ENCODE measurements around the gene GPC5.
"Not testable (repeated sequence)": the region's sequence is repeated elsewhere in the genome, so short reads cannot be mapped to it uniquely, and the experiment has no call there.

Gene GPC5

DNA sequence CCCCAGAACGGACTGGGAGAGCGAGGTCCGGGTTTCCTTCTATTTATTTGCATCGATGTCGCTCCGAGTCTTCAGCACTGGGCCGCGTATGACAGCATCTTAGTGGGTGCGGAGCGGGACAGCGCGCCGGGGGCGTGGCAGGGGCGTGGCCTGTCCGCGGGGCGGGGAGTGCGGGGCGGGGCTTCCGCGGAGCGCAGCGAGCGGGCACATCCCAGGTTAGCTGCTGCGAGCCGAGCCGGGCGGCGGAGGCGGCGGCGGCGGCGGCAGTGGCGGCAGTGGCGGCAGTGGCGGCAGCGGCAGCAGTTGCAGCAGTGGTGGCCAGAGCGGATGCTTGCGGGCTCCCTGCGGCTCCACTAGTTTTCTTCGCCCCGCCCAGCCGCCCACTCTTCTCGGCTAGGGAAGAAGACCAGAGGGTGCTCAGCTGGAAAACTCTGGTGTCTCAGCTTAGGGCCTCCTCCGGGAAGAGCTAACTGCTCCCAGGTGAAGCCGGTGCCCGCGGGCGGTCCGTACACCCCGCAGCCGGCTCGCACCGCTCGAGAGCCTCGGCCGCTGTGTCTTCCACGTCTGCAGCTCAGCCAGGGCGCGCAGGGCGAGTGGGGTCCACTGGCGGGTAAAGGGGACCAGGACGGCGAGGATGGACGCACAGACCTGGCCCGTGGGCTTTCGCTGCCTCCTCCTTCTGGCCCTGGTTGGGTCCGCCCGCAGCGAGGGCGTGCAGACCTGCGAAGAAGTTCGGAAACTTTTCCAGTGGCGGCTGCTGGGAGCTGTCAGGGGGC, at the start of gene GPC5:
Gene GPC5, plus strand, starts transcription at position 209 of the 776 bp plus-strand sequence.
- peak; percentile 64 for DNase-seq (ENCODE audit: low spot score)
- no peak for FAIRE-seq

DNA sequence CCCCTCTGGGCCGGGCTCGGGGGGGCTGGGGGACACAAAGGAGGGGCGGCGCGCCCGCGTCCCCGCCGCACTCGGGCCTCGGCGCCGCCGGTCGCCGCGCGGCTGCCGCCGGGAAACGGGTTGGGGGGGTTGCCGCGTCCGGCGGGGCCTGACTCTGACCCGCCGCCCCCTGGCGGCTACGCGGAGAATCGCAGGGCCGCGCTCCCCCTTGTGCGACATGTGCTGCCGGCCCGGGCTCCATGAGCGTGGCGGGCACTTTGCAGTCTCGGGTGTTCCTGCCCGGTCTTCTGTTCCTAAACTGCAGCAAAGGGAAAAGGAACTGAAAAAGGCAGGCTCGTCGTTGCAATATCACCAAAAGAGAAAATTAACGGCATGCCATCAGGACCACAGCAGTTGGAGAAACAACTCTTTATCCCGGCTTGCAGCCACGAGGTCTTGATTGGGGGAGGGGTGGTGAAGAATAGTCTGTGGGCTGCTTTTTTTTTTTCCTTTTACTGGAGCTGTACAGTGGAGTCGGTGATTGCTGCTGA, 49.5 kb upstream of the GPC5 start:
- DNase-seq (ENCODE audit: low spot score): peak; percentile 58
- no peak for FAIRE-seq

DNA sequence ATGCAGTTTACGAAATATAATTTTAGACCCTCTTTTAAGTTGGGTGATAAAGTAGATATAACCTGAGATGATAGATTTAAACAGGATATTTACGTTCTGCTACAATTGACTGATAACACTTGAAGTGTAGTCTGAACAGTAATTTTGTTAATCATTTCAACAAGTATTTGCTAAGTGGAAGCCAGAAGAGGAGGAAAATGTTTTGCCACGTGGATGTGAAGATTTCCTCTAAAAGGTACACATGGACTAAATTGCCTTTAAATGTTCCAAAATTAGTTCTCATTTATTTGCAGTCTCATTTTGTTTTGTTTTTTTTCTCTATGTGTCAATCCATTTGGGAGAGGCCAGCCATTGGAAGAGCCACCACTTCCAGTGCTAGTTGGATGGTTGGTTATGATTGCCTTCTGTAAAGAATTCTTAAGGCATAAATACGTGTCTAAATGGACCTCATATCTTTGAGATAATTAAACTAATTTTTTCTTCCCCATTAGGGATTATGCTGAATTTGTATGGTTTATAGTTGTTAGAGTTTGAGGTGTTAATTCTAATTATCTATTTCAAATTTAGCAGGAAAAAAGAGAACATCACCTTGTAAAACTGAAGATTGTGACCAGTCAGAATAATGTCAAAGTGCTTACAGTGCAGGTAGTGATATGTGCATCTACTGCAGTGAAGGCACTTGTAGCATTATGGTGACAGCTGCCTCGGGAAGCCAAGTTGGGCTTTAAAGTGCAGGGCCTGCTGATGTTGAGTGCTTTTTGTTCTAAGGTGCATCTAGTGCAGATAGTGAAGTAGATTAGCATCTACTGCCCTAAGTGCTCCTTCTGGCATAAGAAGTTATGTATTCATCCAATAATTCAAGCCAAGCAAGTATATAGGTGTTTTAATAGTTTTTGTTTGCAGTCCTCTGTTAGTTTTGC, 48.2 kb upstream of the GPC5 start:
- no peak for DNase-seq (ENCODE audit: low spot score)
- FAIRE-seq: no peak

DNA sequence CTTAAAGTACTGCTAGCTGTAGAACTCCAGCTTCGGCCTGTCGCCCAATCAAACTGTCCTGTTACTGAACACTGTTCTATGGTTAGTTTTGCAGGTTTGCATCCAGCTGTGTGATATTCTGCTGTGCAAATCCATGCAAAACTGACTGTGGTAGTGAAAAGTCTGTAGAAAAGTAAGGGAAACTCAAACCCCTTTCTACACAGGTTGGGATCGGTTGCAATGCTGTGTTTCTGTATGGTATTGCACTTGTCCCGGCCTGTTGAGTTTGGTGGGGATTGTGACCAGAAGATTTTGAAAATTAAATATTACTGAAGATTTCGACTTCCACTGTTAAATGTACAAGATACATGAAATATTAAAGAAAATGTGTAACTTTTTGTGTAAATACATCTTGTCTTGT, 47.3 kb upstream of the GPC5 start:
- FAIRE-seq: no peak
- no peak for DNase-seq (ENCODE audit: low spot score)

DNA sequence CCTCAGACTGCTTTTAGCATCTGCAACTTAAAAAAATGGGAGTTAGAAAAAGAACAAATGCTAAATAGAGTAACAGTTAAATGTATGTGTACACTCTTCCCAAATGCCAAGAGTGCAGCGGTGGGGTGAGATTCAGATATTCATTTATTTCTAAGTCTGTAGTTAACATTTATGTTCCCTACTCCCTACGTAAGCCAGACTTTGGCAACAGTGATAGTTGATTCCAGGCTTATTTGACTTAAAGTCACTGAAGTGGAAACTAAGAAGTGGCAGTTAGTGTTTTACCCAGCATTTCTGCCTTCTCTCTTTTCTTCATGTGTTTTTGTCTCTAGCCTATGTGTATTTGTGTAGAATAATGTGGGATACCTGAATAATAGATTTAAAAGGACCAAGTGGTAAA, 46.4 kb upstream of the GPC5 start:
- FAIRE-seq (no peak), DNase-seq (ENCODE audit: low spot score) (no peak)

DNA sequence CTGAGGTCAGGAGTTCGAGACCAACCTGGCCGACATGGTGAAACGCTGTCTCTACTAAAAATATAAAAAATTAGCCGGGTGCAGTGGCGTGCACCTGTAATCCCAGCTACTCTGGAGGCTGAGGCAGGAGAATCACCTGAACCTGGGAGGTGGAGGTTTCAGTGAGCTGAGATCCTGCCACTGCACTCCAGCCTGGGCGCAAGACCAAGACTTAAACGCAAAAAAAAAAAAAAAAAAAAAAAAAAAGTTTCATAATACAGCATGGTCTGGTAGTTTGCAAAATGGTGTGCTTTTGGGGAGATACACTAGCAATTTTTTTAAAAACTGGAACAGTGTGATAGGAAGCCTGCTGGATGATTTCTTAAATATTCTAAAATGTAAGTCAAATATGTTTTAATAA, 45.5 kb upstream of the GPC5 start:
- not testable (repeated sequence) for DNase-seq (ENCODE audit: low spot score); FAIRE-seq

DNA sequence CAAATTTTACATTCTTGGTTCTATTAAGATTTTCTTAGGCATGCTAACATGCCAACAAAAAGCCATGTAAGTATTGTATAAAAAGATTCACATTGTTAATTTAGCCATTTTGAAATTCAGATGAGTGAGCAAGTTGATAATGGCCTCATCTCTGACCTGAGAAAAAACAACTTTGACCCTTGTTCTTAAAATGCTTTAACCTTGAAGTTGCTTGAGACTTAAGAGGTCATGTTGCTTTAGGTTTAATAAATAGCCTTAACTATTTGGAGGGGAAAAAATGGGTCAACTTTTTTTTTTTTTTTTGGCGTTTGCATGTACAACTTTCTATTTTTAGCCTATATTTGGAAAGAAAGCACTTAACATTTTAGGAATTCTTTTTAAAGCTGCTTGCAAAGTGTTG, 44.9 kb upstream of the GPC5 start:
- DNase-seq (ENCODE audit: low spot score) (no peak), FAIRE-seq (no peak)

DNA sequence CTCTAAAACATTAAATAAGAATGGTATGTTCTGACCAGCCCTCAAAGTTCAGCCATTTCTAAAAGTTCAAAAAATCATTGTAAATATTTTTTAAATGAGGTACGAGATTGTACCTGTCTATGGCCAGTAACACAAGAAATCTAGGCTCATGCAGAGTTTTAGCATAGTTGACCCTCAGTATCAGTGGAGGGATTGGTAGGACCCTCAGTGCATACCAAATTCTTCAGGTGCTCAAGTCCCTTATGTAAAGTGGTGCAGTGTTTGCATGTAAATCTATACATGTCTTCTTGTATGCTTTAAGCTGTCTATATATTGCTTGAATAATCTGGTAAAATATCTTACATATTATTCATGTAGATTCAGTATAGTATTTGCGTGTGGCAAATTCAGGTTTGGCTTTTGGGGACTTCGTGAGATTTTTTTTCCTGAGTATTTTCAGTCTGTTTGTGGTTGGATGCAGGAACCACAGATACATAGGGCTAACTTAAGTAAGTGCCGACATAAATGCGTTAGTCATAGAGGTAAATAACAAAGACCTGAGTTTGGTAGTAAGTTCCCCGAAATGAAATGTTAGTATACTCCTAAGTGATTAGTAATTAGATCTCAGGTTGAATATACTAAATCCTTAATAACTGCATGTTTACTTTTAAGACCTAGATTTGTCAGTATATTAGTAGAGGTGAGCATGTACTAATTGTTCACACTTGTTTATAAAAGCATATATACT, 43.2 kb upstream of the GPC5 start:
- FAIRE-seq: no peak
- DNase-seq (ENCODE audit: low spot score): no peak

DNA sequence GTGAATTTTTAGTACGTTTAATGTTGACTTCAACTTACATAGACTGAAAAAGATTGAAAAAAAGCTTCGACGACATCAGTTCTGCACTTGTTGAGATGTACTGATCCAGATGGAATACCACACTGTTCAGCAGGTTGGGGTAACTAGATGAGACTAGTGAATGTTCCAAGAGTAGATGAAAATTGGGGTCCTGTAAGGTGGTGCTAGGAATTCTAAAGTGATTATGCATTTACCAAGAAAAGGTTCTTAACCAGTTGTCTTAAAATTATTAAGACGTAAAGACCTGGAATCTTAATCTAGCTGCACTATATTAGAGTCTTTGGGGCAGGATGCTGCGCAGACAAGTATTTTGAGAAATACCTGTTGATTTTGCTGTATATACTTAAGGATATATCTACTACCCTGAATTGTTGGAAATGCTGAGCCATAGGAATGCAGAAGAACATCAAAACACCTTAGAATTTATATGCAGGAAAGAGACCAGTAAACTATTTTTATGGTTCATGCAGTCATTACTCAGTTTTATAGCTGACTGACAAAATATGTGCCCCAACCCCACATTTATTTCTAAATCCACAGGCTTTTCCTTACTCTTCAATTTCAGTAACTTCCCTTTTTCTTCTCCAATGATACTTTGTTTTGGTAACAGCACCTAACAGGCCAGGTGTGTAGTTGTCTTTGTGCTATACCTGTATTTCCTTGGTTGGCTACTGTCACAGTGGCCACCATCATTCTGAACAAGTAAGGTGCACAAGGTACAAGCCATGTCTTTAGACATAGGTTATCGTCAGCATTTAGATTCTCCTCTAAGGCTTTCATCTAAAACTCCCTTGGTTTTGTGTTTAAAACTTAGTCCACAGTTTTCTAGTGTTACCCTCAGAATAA, 42.4 kb upstream of the GPC5 start:
- FAIRE-seq (no peak), DNase-seq (ENCODE audit: low spot score) (no peak)

DNA sequence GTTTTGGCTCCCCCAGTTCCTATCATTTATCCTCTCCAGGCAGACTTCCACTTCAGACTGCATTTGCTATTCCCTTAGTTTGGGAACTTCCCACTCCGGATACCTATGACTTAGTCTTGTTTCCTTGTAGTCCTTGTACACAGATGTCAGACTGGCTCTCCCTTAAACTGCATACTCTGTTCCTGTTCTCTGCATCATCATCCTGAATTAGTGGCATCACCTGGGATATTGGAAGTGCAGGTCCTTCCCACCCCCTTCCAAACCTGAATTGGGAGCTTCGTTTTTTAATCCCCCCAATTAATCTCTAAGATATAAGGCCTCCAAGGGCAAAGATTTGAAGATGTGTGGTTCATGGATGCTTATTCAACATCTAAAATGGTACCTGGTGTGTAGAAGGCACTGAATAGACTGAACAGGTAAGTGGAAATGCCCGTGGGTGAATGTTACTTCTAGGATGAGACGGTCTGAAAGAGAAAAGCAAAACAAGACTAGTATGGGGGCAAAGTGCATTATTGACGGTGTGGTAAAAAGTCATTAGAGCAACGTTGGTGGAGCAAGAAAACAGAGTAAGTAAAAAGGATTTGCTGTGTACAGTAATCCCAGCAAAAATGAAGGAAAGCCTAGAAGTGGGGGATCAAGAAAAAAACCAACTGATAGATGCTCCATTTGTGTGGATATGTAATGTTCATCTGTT, 41.4 kb upstream of the GPC5 start:
- DNase-seq (ENCODE audit: low spot score) (no peak), FAIRE-seq (no peak)

DNA sequence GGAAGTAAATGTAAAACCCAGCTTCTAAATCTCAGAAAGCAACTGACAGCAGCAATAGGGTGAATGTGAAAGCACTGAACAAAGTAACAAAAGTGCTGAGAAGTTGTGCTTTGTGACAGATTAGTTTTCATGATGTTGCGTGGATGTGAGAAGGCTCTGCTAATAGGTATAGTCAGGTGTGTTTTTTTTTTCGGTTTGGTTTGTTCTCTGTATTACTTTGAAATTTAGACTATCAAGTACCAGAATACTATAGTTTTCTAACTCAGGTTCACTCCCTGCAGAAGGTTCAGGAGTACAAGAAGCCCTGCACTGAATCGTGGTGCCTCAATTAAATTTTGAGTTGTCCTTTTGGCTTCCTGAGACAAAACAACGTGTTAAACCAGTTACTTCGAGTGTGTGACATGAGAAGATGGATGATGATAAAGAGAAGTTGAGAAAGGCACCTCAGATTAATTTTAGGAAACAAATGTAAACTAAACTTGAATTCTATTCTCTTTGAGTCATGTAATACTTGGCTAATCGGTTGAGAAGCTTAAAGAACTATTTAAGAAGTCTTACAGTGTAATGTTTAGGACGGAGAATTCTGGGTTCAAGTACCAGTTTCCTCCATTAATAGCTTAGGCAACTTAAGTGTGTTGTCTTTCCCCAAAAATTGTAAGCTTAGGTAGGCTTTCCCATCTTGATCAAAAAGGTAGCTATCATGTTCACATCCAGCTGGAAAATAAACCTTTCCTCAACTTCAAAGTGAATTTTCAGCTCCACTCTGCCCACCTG, 40.6 kb upstream of the GPC5 start:
- FAIRE-seq: no peak
- DNase-seq (ENCODE audit: low spot score): no peak

DNA sequence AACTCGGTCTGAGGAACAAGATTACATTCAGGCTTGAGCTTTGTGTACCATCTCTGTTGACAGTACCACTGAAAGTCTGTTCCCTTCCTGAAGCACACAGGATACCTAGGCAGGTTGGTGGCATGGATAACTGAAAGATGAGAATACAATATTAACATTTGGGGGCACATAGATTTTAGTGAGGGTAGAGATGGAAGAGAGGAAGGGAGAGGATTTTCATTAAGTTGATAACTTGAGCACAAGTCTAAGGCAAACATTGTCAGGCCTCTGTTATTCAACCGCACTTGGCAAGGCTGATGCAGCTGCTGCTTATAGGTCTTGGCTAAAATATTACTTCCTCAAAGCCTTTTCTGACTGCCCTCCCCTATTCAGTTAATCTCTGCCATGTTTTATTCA, 40.0 kb upstream of the GPC5 start:
- no peak for FAIRE-seq
- no peak for DNase-seq (ENCODE audit: low spot score)

DNA sequence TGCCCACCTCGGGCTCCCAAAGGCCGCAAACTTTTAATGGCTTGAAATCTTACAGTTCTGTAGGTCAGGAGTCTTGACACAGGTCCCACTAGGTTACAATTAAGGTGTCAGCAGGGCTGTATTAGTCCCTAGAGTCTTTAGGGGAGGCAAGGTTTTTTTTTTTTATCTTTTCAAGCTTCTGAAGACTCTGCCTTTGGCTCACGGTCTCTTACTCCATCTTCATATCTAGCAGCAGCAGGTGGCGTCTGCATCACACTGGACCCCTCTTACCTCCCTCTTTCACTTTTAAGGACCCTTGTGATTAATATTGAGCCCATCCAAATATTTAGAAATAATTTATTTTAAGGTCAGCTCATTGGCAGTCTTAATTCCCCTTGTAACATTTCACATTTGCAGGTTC, 39.3 kb upstream of the GPC5 start:
- FAIRE-seq (no peak), DNase-seq (ENCODE audit: low spot score) (no peak)

DNA sequence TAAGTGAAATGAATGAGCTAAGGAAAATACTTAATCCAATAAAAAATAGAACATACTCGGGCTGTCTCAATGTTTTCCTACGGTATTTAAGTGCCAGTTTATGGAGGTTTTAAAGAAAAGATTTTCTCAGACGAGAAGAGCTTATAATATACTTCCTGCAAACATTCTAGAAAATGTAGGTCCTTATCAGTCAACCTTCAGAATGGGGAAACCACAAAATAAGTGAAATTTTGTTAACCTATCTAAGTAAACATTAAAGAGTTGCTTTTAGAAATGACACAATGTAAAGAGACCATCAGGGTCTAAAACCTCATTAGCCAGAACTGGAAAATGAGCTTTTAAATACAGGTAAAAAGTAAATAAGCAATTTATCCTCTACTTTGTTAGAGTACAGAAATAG, 38.8 kb upstream of the GPC5 start:
- FAIRE-seq (no peak), DNase-seq (ENCODE audit: low spot score) (no peak)

DNA sequence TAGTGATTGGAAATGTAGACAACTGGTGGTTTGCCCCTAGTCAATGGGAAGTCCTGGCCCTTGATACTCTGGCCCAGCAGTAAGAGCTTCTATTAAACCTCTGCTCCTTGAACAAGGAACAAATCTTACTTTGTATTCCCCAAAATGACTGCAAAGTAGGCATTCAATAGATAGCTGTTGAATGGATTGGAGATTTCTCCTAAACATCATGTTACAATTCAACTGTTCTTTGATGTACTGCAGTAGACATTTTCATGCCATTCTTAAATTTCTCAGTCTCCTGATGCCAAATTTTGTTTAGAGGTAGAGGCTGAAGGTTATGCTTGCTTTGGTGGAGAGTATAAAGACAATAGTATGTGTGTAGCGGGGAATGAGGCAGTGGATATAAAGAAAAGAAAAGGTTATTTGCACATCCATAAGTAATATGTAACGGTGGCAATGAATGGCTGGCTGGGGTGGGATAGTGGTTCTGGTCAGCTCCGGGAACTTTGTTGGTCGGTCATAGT, 38.1 kb upstream of the GPC5 start:
- DNase-seq (ENCODE audit: low spot score): no peak
- no peak for FAIRE-seq

DNA sequence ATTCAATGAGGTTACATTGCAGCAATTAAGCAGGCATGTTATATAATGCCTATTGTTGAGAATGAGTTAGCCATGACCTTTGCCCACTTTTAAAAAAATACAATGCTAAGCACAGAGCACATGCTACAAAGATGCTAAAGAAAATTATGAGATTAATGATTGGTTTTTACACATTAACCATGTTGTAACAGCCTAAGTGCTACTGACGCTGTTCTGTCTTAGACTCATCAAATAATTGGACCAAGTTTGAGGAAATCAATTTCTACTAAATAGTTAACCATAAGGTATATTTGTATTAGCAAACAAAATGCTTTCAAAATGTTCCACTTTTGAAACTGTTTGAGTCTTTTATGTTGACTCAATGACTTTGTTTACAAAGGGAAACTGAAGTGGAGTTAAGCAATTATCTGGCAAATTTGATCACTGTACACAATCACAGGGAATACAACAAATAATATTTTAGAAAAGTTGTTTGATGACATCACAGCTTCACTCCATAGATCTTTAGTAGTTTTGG, 36.6 kb upstream of the GPC5 start:
- no peak for FAIRE-seq
- DNase-seq (ENCODE audit: low spot score): no peak

DNA sequence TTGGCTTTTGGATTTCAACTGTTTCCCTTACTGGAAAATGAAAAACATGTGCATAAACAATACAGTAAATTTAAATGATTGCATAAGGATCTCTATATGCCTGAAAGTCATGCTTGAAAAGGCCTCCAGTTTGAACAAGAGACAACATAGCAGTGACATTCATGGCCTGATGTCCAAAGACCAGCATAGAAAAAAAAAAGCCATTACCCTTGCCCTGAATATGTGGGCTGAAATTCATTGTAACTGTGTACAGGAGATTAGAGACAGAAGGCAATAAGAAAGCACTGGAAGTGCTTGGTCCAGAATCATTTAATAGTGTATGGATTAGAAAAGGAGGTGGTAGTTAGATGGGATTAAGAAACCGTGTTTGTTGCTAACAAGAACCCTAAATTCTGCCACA, 35.5 kb upstream of the GPC5 start:
- DNase-seq (ENCODE audit: low spot score) (no peak), FAIRE-seq (no peak)

DNA sequence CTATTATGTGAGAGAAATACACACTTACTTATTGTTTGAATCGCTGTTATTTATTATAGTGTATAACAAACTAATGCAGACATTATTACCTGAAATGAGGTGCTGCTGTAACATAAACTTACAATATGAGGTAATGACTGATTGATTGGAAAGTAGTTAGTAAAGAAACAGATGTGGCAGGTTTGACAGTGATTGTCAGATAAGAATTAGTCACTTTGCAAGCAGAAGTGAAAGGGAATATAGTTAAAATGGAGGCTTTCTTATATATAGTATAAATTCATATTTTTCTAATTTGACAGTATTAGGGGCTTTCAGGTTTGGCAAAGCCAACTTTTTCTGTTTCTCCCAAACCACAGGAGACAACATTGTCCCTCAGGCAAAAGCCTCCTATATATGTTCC, 30.3 kb upstream of the GPC5 start:
- DNase-seq (ENCODE audit: low spot score): no peak
- no peak for FAIRE-seq
